ENCODE results near the gene GLOD4.

- TF ChIP-seq MYC (IDR thresholded peaks at IDR 0.05; ENCODE audit: insufficient read depth, insufficient read length, insufficient replicate concordance, low read length, severe bottlenecking): no peak
- TF ChIP-seq CTCF (IDR thresholded peaks at IDR 0.05 in 2 of 3, conservative IDR thresholded peaks at IDR 0.05 in 1 of 3; ENCODE audit: control insufficient read depth in 2 of 3, extremely low read depth in 1 of 3, insufficient read depth in 1 of 3, low read depth in 3 of 3, low read length in 3 of 3): no peak
- TF ChIP-seq KAT2A (conservative IDR thresholded peaks at IDR 0.05; ENCODE audit: control insufficient read depth, low read depth, low read length): no peak
- TF ChIP-seq BHLHE40 (IDR thresholded peaks at IDR 0.05; ENCODE audit: borderline replicate concordance in 1 of 2, low read depth in 2 of 2, low read length in 1 of 2): no peak
- no peak for TF ChIP-seq EZH2 (IDR thresholded peaks at IDR 0.05; ENCODE audit: borderline replicate concordance, control insufficient read depth, low read depth, low read length)
- no peak for TF ChIP-seq POLR2AphosphoS5 (IDR thresholded peaks at IDR 0.05; ENCODE audit: low read length)
- TF ChIP-seq RAD21 (IDR thresholded peaks at IDR 0.05; ENCODE audit: insufficient read depth, low read depth, low read length): no peak
- no peak for TF ChIP-seq ZNF592 (IDR thresholded peaks at IDR 0.05)
- no peak for TF ChIP-seq CHD1 (IDR thresholded peaks at IDR 0.05; ENCODE audit: low read depth, low read length)
- TF ChIP-seq SIN3A (IDR thresholded peaks at IDR 0.05; ENCODE audit: low read depth, low read length): no peak
These were observed 17.2 kb upstream of the GLOD4 start for GRCh38 chr17:799261-799660.

All from GM12878 (cell line).